HG03175 (cell line): ENCODE data around the gene SMU1.
A peak's percentile ranks its signal among the peaks of the same experiment; 100 is the strongest.
"Not testable (repeated sequence)": the region's sequence is repeated elsewhere in the genome, so short reads cannot be mapped to it uniquely, and the experiment has no call there.

Experiments used
- ATAC-seq: cut with Tn5 transposase; IDR thresholded peaks from one replicate; pipeline ENCODE4 v1.9.1; 2021; ENCODE audit warnings: mild to moderate bottlenecking, moderate library complexity; ENCODE audit not compliant: unreplicated experiment

Gene SMU1

GRCh38 chr9:33019797-33020196, 56.7 kb downstream of the SMU1 start:
- ATAC-seq = no peak

GRCh38 chr9:33017283-33018041, 59.0 kb downstream of the SMU1 start:
- peak; percentile 63 for ATAC-seq

GRCh38 chr9:33014665-33015014, 61.8 kb downstream of the SMU1 start:
- no peak for ATAC-seq

- no peak for ATAC-seq
These were observed 62.4 kb downstream of the SMU1 start for GRCh38 chr9:33013962-33014664.

- no peak for ATAC-seq
These were observed 64.0 kb downstream of the SMU1 start for GRCh38 chr9:33012328-33013069.

- ATAC-seq = no peak
These were observed 64.6 kb downstream of the SMU1 start for GRCh38 chr9:33011831-33012230.

- ATAC-seq = no peak
These were observed 68.7 kb downstream of the SMU1 start for GRCh38 chr9:33007755-33008154.

GRCh38 chr9:33005335-33005734, 71.1 kb downstream of the SMU1 start:
- ATAC-seq = not testable (repeated sequence)

GRCh38 chr9:33000682-33001055, 75.8 kb downstream of the SMU1 start:
- not testable (repeated sequence) for ATAC-seq

GRCh38 chr9:32992595-32993238, 83.8 kb downstream of the SMU1 start:
- ATAC-seq = no peak

GRCh38 chr9:32991897-32992594, 84.4 kb downstream of the SMU1 start:
- ATAC-seq = no peak
